GM23338 (cell line): ENCODE data around the gene SUSD1.

Experiments
- CREB1 ChIP-seq: fragments of 250-450 bp; sonication (Bioruptor Pico); IDR thresholded peaks from 2 replicates; pipeline ENCODE4 v1.5.0; 2020; ENCODE audit warnings: low read depth, mild to moderate bottlenecking, moderate library complexity
- CTCF ChIP-seq, 2 experiments: fragments of 200-600 bp in 1 of 2; sonication (generic) in 1 of 2; conservative IDR thresholded peaks; 2 replicates each; pipeline versions ENCODE4 v1.5.1 to v1.6.1; 2016 to 2017; ENCODE audit warnings: antibody characterized with exemption in 2 of 2, low read depth in 2 of 2, mild to moderate bottlenecking in 2 of 2, moderate library complexity in 1 of 2
- EZH2 ChIP-seq: fragments of 200-600 bp; sonication (generic); IDR thresholded peaks from one replicate; pipeline ENCODE4 v1.8.0; 2017; ENCODE audit warnings: antibody characterized with exemption, mild to moderate bottlenecking, low read depth; ENCODE audit not compliant: unreplicated experiment
- EZH2phosphoT487 ChIP-seq: fragments of 200-600 bp; sonication (generic); IDR thresholded peaks from one replicate; pipeline ENCODE4 v1.8.1; 2018; ENCODE audit warnings: antibody characterized with exemption; ENCODE audit not compliant: unreplicated experiment
- JUNB ChIP-seq: IDR thresholded peaks from one replicate; pipeline ENCODE4 v1.6.1; 2016; ENCODE audit warnings: antibody characterized with exemption; ENCODE audit not compliant: unreplicated experiment
- NANOG ChIP-seq: IDR thresholded peaks from 2 replicates; pipeline ENCODE4 v1.6.1; 2016; ENCODE audit warnings: antibody characterized with exemption, borderline replicate concordance
- POLR2AphosphoS5 ChIP-seq: IDR thresholded peaks from 2 replicates; pipeline ENCODE4 v1.6.1; 2016; ENCODE audit warnings: antibody characterized with exemption, low read depth
- ZNF114 ChIP-seq: fragments of 250-450 bp; sonication (Bioruptor Pico); IDR thresholded peaks from 2 replicates; pipeline ENCODE4 v1.5.0; 2020; ENCODE audit warnings: mild to moderate bottlenecking, moderate library complexity
- ZNF331 ChIP-seq: fragments of 250-450 bp; sonication (Bioruptor Pico); IDR thresholded peaks from 2 replicates; pipeline ENCODE4 v1.5.0; 2020; ENCODE audit warnings: low read depth, mild to moderate bottlenecking, moderate library complexity
- TF ChIP-seq, protein P1 (sequence below): IDR thresholded peaks from one replicate; pipeline ENCODE4 v1.6.1; 2018; ENCODE audit warnings: antibody characterized with exemption; ENCODE audit not compliant: unreplicated experiment

DNA sequence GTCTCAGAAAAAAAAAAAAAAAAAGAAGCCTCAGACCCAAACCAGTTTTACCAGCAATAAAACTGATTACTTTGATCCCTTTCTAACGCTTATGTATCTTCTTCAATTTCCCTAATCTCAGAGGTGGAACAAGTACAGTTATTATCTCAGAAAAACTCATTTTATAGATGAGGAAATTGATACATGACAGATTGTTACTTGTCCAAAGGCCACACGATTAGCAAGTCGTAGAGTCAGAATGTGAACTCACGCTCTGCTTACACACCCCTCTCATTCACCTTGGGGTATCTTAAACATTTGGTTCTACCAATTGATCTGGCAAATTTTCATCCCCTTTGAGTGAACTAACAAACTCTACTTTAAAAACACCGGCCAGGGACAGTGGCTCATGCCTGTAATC lies 110.2 kb downstream of the SUSD1 start:
- TF ChIP-seq EZH2phosphoT487 (no peak), CTCF (conservative IDR thresholded peaks at IDR 0.05; ENCODE audit: low read depth in 2 of 2) (no peak), JUNB (no peak), POLR2AphosphoS5 (no peak), EZH2 (no peak), CREB1 (CRISPR knock-in tag) (no peak), ZNF331 (no peak), ZNF114 (no peak), NANOG (no peak)
- TF ChIP-seq, protein P1, sequence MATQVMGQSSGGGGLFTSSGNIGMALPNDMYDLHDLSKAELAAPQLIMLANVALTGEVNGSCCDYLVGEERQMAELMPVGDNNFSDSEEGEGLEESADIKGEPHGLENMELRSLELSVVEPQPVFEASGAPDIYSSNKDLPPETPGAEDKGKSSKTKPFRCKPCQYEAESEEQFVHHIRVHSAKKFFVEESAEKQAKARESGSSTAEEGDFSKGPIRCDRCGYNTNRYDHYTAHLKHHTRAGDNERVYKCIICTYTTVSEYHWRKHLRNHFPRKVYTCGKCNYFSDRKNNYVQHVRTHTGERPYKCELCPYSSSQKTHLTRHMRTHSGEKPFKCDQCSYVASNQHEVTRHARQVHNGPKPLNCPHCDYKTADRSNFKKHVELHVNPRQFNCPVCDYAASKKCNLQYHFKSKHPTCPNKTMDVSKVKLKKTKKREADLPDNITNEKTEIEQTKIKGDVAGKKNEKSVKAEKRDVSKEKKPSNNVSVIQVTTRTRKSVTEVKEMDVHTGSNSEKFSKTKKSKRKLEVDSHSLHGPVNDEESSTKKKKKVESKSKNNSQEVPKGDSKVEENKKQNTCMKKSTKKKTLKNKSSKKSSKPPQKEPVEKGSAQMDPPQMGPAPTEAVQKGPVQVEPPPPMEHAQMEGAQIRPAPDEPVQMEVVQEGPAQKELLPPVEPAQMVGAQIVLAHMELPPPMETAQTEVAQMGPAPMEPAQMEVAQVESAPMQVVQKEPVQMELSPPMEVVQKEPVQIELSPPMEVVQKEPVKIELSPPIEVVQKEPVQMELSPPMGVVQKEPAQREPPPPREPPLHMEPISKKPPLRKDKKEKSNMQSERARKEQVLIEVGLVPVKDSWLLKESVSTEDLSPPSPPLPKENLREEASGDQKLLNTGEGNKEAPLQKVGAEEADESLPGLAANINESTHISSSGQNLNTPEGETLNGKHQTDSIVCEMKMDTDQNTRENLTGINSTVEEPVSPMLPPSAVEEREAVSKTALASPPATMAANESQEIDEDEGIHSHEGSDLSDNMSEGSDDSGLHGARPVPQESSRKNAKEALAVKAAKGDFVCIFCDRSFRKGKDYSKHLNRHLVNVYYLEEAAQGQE: no peak
